ENCODE data around the gene FAM120B. TPM values are rescaled to one million over a fixed set of nuclear protein-coding genes. Genes with fewer than 3 reads are reported as not detected.

FAM120B gene
- total RNA-seq, 1 experiment from 2014 or later = 15.2 TPM

DNA sequence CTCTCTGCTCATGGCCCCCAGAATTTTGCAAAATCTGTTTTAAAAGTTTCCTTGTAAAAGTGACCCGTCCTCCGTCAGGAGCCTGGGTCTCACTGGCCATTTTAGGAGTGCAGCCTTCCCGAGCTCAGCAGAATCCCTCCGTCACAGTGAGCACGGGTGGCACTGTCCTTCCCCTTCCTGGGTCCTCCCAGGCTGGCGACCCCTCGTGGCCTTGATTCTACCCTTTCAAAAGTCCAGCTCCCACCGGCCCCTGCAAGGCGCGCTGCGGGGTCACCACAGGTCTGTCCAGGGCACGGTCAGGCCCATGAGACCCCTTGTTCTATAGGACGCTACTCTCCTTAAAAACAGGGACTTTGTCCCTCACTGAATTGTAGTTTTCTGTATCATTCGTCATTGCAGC lies 133.9 kb downstream of the FAM120B start:
- ChIA-PET POLR2A (interaction anchor here (0.8 to 1.2 kb wide), 2 partner anchors 48 to 76 kb away, joined by 3 to 5 read pairs; no protein-coding TSS in a partner anchor), CTCF (interaction anchor here (1.0 to 1.4 kb wide), 5 partner anchors 11 to 378 kb away, joined by 3 to 5 read pairs (median 3); no protein-coding TSS in a partner anchor)
- Mint-ChIP-seq H3K4me1 (peaks cover 10% of the 10 kb centered on the region), H3K27me3 (ENCODE audit: low read depth) (no peaks in the 10 kb centered on the region; the same call in 1 of the 2 replicates), H3K27ac (no peak overlapping the region), H3K4me3 (no peak overlapping the region), H3K9me3 (peaks cover 5% of the 10 kb centered on the region; the same call in 1 of the 2 replicates), H3K36me3 (peaks cover 3% of the 10 kb centered on the region; the same call in 1 of the 2 replicates)
- DNase-seq (ENCODE audit: low spot score) (no peak), ATAC-seq (no peak)
- no peak for TF ChIP-seq SMAD3 (CRISPR knock-in tag; IDR thresholded peaks at IDR 0.05; ENCODE audit: borderline replicate concordance)
- TF ChIP-seq, protein P1, sequence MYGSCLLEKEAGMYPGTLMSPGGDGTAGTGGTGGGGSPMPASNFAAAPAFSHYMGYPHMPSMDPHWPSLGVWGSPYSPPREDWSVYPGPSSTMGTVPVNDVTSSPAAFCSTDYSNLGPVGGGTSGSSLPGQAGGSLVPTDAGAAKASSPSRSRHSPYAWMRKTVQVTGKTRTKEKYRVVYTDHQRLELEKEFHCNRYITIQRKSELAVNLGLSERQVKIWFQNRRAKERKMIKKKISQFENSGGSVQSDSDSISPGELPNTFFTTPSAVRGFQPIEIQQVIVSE (CRISPR knock-in tag; IDR thresholded peaks at IDR 0.05; ENCODE audit: borderline replicate concordance) = no peak
- TF ChIP-seq, protein P2, sequence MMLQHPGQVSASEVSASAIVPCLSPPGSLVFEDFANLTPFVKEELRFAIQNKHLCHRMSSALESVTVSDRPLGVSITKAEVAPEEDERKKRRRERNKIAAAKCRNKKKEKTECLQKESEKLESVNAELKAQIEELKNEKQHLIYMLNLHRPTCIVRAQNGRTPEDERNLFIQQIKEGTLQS (CRISPR knock-in tag; conservative IDR thresholded peaks at IDR 0.05) = no peak
- no peak for TF ChIP-seq MYBL2 (CRISPR knock-in tag; IDR thresholded peaks at IDR 0.05)
- TF ChIP-seq, protein P3, sequence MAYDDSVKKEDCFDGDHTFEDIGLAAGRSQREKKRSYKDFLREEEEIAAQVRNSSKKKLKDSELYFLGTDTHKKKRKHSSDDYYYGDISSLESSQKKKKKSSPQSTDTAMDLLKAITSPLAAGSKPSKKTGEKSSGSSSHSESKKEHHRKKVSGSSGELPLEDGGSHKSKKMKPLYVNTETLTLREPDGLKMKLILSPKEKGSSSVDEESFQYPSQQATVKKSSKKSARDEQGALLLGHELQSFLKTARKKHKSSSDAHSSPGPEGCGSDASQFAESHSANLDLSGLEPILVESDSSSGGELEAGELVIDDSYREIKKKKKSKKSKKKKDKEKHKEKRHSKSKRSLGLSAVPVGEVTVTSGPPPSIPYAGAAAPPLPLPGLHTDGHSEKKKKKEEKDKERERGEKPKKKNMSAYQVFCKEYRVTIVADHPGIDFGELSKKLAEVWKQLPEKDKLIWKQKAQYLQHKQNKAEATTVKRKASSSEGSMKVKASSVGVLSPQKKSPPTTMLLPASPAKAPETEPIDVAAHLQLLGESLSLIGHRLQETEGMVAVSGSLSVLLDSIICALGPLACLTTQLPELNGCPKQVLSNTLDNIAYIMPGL (CRISPR knock-in tag; IDR thresholded peaks at IDR 0.05) = no peak
- TF ChIP-seq TCF7 (CRISPR knock-in tag; IDR thresholded peaks at IDR 0.05; ENCODE audit: low read depth) = no peak
- no peak for TF ChIP-seq CREB1 (CRISPR knock-in tag; IDR thresholded peaks at IDR 0.05)
- TF ChIP-seq, protein P4, sequence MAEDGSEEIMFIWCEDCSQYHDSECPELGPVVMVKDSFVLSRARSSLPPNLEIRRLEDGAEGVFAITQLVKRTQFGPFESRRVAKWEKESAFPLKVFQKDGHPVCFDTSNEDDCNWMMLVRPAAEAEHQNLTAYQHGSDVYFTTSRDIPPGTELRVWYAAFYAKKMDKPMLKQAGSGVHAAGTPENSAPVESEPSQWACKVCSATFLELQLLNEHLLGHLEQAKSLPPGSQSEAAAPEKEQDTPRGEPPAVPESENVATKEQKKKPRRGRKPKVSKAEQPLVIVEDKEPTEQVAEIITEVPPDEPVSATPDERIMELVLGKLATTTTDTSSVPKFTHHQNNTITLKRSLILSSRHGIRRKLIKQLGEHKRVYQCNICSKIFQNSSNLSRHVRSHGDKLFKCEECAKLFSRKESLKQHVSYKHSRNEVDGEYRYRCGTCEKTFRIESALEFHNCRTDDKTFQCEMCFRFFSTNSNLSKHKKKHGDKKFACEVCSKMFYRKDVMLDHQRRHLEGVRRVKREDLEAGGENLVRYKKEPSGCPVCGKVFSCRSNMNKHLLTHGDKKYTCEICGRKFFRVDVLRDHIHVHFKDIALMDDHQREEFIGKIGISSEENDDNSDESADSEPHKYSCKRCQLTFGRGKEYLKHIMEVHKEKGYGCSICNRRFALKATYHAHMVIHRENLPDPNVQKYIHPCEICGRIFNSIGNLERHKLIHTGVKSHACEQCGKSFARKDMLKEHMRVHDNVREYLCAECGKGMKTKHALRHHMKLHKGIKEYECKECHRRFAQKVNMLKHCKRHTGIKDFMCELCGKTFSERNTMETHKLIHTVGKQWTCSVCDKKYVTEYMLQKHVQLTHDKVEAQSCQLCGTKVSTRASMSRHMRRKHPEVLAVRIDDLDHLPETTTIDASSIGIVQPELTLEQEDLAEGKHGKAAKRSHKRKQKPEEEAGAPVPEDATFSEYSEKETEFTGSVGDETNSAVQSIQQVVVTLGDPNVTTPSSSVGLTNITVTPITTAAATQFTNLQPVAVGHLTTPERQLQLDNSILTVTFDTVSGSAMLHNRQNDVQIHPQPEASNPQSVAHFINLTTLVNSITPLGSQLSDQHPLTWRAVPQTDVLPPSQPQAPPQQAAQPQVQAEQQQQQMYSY (CRISPR knock-in tag; IDR thresholded peaks at IDR 0.05) = no peak

DNA sequence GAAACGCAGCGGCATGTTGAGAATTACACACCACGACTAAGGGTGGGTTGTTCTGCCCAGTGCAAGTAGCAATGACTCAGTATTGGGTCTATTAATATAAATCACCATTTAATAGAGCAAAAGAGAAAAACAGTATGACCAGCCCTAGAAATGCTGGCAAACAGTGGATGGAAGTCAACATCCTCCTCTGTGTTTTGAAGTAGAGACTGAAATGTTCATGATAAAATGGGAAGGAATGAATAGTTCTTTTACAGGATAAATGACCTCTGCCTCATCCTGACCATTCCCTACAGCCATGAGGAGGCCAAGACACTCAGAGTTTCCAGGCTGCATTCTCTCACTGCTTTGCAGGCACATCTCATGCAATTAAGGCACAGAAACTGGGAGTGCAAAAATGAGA lies 134.8 kb downstream of the FAM120B start:
- Mint-ChIP-seq H3K4me1 (peaks cover 10% of the 10 kb centered on the region), H3K27me3 (ENCODE audit: low read depth) (no peaks in the 10 kb centered on the region; the same call in 1 of the 2 replicates), H3K36me3 (peaks cover 3% of the 10 kb centered on the region; the same call in 1 of the 2 replicates), H3K27ac (no peak overlapping the region), H3K9me3 (peaks cover 3% of the 10 kb centered on the region; the same call in 1 of the 2 replicates), H3K4me3 (no peak overlapping the region)
- CTCF ChIA-PET = interaction anchor here (1.3 kb wide), 1 partner anchor 149 kb away, joined by 3 read pairs; no protein-coding TSS in a partner anchor
- no peak for ATAC-seq
- POLR2A ChIA-PET = no interaction called here
- no peak for DNase-seq (ENCODE audit: low spot score)
- TF ChIP-seq, protein P2 (CRISPR knock-in tag; conservative IDR thresholded peaks at IDR 0.05) = no peak
- TF ChIP-seq, protein P5, sequence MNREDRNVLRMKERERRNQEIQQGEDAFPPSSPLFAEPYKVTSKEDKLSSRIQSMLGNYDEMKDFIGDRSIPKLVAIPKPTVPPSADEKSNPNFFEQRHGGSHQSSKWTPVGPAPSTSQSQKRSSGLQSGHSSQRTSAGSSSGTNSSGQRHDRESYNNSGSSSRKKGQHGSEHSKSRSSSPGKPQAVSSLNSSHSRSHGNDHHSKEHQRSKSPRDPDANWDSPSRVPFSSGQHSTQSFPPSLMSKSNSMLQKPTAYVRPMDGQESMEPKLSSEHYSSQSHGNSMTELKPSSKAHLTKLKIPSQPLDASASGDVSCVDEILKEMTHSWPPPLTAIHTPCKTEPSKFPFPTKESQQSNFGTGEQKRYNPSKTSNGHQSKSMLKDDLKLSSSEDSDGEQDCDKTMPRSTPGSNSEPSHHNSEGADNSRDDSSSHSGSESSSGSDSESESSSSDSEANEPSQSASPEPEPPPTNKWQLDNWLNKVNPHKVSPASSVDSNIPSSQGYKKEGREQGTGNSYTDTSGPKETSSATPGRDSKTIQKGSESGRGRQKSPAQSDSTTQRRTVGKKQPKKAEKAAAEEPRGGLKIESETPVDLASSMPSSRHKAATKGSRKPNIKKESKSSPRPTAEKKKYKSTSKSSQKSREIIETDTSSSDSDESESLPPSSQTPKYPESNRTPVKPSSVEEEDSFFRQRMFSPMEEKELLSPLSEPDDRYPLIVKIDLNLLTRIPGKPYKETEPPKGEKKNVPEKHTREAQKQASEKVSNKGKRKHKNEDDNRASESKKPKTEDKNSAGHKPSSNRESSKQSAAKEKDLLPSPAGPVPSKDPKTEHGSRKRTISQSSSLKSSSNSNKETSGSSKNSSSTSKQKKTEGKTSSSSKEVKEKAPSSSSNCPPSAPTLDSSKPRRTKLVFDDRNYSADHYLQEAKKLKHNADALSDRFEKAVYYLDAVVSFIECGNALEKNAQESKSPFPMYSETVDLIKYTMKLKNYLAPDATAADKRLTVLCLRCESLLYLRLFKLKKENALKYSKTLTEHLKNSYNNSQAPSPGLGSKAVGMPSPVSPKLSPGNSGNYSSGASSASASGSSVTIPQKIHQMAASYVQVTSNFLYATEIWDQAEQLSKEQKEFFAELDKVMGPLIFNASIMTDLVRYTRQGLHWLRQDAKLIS (CRISPR knock-in tag; IDR thresholded peaks at IDR 0.05; ENCODE audit: borderline replicate concordance) = no peak

All from WTC11 (cell line).